ENCODE results near the gene STK4.
"Not testable (repeated sequence)": the region's sequence is repeated elsewhere in the genome, so short reads cannot be mapped to it uniquely, and the experiment has no call there.

Gene STK4

DNA sequence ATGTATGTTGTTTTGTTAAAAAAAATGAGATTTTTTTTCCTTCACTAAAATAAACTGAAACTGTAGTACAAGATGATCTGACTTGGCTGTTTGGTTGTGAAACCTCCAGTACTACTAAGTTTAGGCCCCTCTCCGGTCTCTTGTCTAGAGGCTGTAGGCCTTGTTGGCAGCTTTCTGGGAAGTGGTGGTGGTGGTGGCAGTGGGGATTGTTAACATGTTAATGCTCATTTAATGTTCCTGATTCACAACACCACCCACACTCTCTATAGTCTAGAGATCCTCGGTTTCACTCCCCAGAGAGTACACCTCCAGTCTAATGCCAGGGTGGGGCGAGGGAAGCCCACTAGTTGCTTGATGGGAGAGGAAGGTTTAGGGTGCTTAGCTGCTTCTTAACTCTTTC, 24.1 kb downstream of the STK4 start:
- DNase-seq: no peak

DNA sequence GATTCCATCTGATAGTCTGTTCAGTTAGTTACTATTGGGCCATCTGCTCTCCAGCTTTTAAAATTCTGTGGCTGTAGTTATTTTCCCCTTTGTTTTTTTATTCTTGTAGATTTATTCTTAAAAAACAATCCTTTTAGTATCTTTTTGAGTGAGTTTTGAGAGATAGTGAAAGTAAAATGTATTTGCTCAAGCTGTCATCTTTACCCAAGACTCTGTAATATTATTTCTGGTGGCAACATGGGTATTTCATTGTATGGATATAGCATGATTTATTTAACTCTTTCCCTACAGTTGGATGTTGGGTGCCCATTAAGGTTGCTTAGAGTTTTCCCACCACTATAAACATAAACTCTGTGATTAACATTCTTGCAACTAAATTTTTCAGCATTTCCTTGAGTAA, 24.6 kb downstream of the STK4 start:
- no peak for DNase-seq

DNA sequence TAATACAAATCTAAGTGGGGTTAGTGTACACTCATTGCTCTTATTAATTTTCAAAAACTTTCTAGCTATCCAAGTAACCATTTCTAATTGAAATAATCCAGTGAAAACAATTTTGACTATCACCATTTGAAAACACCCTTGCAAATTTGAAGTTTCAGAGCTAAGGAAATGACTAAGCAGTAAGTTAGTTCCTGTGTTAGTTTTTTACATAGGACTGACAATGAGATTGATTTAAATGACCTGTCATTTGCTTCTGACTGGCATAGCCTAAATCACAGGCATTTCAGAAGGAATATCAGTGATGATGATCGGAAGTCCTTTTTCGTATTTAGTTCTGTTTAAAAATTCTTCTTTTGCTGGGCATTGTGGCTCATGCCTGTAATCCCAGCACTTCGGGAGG, 27.0 kb downstream of the STK4 start:
- DNase-seq: no peak

DNA sequence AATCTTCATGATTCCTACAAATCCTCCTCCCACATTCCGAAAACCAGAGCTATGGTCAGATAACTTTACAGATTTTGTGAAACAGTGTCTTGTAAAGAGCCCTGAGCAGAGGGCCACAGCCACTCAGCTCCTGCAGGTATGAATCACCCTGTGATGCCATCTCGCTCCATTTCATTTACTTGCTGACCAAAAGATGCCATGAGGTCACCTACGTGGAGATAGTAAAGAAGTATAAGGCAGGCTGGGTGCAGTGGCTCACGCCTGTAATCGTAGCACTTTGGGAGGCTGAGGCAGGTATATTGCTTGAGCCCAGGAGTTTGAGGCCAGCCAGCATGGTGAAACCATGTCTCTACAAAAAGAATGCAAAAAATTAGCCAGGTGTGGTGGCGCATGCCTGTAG, 30.9 kb downstream of the STK4 start:
- no peak for DNase-seq

DNA sequence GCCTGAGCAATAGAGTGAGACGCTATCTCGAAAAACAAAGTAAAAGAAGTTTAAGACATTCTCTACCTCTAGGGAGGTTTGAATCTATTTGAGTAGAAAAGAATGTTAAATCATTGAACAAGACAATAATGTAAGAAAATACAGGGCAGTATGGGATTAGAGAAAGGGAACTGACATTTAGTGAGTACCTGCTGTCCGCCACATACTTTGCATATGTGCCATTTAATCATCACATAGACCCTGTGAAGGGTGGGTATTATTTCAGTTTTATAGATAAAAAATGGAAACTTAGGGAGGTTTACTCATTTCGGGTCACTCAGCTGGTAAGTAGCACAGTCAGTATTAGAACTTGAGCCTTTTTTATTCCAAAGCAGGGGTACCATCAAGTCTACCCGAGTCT, 31.4 kb downstream of the STK4 start:
- no peak for DNase-seq

DNA sequence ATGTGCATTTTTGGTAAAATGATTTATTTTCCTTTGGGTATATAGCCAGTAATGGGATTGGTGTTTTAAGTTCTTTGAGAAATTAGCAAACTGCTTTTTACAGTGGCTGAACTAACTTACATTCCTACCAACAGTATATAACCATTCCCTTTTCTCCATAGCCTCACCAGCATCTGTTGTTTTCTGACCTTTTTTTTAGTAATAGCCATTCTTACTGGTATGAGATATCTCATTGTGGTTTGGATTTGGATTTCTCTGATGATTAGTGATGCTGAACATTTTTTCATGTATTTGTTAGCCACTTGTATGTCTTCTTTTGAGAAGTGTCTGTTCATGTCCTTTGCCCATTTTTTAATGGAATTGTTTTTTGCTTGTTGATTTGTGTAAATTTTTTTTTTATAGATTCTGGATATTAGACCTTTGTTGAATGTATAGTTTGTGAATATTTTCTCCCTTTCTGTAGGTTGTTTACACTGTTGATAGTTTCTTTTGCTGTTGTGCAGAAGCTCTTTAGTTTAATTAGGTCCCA, 42.3 kb downstream of the STK4 start:
- no peak for DNase-seq

DNA sequence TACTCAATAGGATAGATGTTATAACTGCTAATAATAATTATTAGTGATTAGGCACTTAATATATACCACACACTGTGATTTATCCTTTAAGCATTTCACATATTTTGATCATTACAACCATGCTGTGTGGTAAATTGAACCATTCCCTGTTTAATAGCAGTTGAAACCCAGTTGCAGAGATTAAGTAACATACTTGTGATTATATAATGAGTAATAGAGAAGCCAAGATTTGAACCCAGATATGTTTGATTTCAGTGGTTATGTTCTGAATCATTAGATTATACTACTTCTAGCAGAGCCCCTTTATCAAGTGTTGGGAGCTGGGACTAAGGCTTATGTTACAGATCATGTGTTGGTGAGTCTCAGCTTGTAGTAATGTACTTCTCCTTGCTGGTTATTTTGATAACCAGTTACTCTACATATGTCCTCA, 44.1 kb downstream of the STK4 start:
- no peak for DNase-seq

DNA sequence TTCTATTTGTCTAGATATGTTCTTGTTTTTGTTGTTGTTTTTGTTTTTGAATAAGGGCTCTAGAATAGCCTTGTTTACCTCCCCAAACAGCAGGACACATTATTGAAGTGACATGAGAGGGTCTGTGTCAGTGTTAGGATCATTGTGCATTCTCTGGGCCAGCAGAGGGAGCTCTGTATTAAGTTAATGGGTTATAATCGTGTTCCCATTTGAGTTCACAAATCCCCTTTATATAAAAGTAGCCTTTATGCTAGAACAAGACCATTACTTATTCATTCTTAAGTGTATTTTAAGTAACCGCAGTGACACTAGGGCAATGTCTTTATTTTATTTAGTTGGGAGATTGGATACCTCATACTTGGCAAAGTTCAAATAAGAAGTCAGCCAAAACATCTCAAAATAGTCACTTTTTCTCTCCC, 44.8 kb downstream of the STK4 start:
- DNase-seq: peak; percentile 34 to 63

DNA sequence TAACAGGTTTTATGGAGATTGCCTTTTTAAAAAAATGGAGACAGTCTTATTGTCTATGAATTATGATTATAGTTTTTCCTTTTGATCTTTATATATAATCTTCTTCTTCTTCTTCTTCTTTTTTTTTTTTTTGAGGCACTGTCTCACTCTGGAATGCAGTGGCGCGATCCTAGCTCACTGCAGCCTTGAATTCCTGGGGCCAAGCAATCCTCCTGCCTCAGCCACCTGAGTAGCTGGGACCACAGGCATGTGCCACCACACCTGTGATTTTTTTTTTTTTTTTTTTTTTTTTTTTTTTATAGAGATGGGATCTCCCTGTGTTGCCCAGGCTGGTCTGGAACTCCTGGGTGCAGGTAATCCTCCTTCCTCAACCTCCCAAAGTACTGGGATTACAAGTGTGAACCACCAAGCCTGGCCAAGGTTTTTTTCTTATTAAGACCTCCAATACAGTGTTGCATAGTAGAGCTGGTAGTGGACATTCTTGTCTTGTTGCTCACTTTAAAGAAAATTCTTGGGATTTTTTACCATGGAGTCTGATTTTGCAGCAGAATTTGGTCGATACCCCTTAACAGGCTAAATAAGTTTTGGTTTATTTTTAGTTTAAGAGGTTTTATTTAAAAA, 46.5 kb downstream of the STK4 start:
- DNase-seq: no peak

DNA sequence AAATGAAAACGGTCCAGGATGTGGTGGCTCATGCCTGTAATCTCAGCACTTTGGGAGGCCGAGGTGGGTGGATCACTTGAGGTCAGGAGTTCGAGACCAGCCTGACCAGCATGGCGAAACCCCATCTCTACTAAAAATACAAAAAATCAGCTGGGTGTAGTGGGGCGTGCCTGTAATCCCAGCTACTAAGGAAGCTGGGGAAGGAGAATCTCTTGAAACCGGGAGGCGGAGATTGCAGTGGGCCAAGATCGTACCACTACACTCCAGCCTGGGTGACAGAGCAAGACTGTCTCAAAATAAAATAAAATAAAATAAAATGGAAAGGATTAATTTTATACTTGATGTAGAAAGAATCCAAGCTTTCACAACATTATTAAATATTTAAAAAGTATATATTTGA, 47.8 kb downstream of the STK4 start:
- not testable (repeated sequence) for DNase-seq

DNA sequence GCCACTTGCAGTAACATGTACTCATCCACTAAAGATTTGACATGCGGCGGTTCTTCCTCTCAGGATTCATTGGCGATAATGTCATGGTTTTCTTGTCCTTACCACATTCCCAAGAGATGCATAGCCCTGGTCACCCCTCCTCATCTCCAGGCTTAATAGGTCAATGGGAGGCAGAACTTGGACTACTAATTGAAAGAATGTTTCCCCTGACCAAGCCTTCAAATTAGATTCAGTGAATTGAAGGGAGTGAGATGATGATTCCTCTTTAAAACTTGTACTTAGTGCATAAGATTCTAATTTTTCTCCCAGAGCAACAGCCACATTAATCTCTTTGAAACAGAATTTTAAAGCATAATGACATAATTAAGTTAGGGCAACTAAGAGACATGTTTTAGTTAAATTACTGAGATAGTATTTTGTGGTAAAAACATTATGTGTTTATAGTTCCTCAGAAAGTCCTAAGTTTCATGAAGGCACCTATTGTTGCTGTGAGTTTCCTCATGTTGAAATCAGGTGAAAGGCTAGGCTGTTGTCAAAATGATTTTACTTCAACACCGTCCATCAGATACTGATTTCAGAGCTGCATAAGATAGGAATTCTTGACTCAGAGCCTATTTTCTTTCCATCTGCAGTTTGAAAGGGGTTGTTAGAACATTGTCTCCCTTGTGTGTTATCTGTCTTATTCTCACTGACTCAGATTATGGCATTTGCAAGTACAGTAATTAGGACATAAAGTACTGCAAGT, 48.5 kb downstream of the STK4 start:
- no peak for DNase-seq

DNA sequence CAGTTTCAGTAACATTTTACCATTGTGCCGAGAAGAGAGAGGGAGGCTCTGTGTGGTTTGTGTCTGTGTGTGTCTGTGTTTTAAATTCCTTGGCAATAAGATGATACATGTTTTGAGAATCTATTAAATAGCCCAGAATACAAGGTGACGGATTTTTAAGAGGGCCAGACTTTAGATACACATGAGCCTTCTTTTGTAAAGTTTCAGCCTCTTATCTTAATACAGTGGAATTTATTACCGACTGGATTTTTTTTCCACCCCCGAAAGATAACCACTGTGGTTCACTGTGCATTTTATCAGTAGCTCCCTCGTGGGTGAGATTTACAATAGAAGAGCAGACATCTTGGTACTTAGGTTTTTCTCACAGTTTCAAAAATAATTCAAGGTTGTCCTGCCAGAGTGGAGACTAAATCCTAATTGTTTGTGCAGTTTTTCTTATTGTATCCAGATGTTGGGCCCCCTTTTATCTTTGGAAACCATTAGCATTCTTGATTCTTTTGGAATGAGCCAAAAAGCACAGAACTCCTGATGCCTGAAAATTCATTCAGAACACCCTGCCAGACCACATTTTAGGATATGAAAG, 49.9 kb downstream of the STK4 start:
- DNase-seq: no peak

DNA sequence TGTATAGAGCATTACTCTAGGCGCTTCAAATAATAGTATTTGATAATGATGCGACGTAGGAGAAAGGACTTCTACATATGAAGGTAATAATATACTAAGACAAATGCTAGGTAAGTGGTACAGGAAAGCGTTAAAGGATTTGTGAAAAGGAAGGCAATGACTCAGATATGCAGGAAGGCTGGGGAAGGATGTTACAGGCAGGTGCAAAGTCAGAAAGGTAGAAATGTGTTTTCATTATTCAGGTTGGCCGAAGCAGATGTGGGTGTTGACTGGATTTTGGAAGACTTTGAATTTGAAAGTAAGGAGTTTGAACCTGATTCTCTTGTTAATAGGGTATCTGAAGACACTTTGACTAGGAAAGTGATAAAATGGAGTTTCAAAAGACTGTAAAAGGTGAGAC, 51.0 kb downstream of the STK4 start:
- no peak for DNase-seq

DNA sequence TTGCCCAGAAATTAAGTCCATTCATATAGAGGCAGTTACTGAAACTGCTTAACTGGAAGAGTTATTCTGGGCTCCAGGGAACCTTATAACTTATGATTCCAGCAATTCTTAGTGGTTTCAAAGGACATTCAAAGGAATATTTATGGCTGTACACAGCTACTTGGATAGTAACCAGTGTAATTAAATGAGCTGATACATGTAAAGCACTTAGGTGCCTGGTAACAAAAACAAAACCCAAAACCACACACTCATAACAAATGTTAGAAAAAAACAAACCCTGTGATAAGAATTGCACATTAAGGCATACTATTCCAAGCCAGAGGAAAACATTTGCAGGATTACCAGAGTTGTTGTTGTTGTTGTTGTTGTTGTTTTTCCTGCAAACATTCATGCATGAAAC, 51.5 kb downstream of the STK4 start:
- no peak for DNase-seq

DNA sequence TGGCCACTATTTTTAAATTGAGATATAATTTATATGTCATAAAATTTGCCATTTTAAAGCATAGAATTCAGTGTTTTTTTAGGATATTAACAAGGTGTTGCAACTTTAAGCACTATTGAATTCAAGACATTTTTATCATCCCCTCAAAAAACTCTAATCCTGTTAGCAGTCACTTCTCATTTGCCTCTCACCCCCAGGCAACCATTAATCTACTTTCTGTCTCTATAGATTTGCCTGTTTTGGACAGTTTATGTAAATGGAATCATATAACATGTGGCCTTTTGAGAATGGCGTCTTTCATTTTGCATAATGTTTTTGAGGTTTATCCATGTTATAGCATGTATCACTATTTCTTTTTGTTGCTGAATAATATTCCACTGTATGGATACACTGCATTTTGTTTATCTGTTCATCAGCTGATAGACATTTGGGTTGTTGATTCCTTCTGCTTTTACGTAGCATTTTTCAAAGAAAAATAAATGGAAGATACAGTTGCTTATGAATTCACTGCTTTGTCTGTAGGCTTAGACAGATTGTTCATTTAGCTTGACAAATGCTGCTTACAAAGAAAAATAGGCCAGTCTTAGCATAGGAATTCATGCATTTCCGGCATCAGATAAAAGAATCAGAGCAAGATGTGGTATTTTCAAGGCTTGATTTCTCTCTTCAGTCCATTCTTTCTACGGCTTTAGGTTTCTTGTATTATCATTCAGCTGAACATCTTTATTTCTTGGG, 52.9 kb downstream of the STK4 start:
- no peak for DNase-seq

DNA sequence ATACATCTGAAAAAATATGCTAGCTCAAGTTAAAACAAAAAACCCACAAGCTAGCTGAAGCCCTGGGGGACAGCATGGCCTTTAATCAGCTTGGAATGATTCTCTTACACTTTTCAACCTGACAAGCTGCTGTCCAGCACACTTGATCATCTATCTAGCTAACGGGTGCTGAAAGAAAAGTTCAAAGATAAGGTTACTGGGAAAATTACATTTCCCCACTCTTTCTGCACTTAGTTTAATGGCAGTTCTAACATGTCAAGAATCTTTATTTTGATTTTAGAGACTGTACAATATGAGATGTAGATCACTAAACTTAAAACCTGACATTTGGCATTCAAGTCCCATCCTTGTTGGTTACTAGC, 53.4 kb downstream of the STK4 start:
- DNase-seq: no peak

DNA sequence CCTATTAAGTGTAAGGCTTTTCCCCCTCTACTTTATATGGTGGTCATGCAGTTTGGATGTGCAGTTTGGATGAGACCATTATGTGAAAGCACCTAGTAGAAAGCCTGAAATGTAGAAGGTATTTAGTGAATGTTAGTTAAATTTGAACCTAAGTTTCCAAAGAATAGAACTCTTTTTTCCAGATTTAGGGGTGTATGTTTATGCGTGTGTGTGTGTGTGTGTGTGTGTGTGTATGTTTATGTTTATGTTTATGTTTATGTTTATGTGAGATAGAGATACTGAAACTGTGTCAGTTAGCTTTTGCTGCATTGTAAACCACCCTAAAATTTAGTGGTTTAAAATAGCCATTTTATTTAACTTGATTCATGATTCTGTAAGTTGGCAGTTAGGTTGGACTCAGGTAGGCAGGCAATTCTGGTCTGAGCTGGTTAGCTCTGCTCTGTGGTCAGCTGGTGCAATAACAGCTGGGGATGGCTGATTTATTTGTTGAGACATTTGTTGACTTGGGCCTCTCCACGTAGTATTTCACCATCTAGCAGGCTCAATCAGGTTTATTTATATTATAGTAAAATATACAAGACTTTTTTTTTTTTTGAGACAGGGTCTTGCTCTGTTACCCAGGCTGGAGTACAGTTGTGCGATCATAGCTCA, 54.0 kb downstream of the STK4 start:
- DNase-seq: no peak

DNA sequence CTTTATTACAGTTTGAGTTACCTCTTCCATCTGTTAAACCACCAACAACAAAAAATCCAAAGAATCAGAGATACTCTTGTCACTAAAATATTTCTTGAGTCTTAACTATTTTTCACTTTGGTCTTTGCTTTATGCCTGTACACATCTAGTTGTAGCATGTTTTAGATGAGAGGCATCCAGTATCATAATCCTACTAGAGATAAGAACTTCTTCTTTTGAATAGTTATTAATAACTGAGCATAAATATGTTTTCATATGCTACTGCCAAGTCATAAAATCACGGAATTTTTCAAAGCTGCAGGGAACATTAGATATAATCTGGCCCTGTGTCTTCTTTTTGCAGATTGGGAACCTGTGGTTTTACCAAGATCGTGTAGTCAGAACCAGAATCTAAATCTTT, 55.3 kb downstream of the STK4 start:
- no peak for DNase-seq

DNA sequence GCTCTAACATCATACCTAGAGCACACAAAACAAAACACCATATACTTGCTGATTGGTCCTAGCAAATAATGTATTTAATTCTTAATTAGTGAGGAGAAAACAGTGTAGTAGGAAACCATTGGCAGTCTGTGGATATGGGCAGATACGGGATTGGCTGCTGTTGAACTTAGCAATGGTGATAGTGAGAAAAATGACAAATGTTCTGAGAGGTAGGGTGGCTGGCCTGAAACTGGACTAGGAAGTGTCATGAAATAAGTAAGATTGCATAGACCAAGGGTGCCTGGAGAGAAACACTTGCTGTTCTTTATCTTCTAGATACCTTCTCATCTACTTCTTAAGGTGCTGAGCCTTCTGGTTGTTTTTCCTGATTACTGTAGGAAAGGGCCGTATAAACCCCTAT, 56.8 kb downstream of the STK4 start:
- DNase-seq: not testable (repeated sequence)

DNA sequence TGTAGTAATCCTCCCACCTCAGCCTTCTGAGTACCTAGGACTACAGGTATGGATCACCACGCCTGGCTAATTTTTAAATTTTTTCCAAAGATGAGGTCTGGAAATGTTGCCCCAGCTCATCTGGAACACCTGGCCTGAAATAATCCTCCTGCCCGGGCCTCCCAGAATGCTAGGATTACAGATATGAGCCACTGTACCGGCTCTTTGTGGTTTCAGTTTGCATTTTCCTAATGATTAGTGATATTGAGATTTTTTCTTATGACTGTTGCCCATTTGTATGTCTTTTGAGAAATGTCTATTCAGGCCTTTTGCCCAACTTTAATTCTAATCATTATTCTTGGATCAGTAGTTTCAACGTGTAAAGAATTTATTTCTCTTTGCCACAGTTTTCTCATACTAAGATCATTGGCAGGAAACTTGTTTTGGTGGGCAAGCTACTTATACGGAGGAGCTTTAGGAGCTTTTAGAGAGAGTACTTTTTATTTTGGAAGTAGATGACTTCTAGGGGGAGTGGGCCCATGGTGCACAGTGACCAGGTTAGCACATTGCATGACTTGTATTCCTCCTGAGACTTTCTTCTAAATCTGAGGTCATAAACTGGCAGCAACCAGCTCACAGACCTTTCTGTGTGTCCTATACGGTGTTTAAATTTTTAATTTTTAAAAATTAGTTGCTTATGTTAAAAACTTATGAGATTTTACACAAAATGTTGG, 62.3 kb downstream of the STK4 start:
- no peak for DNase-seq

DNA sequence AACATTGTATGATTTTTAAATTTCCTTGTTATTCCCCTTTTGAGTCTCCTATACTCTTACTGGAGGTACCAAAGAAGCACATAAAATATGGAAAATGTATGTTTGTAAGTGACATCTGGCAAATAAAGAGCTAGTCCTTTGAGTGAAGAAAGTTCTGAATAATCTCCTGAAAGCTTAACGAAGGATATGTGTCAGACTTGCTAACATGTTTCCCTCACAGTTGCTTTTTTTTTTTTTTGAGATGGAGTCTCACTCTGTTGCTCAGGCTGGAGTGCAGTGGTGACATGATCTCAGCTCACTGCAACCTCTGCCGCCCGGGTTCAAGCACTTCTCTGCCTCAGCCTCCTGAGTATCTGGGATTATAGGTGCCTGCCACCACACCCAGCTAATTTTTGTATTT, 63.6 kb downstream of the STK4 start:
- no peak for DNase-seq

DNA sequence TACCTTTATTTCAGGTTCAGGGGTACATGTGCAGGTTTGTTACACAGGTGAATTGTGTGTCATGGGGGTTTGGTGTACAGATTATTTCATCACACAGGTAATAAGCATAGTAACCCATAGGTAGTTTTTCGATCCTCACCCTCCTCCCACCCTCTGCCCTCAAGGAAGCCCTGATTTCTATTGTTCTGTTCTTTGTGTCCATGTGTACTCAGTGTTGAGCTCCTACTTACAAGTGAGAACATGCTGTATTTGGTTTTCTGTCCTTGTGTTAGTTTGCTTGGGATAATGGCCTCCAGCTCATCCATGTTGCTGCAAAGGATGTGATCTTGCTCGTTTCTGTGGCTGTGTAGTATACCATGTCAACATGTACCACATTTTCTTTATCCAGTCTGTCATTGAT, 66.0 kb downstream of the STK4 start:
- peak; percentile 44 to 62 for DNase-seq

Data from NCI-H1930 (cell line).